ENCODE results near the gene INTS11. TPM values are rescaled to one million over a fixed set of nuclear protein-coding genes. Genes with fewer than 3 reads are reported as not detected.

The INTS11 gene
- total and polyA plus RNA-seq, 12 donors = 53.0 to 601 (median 88.8) TPM

DNA sequence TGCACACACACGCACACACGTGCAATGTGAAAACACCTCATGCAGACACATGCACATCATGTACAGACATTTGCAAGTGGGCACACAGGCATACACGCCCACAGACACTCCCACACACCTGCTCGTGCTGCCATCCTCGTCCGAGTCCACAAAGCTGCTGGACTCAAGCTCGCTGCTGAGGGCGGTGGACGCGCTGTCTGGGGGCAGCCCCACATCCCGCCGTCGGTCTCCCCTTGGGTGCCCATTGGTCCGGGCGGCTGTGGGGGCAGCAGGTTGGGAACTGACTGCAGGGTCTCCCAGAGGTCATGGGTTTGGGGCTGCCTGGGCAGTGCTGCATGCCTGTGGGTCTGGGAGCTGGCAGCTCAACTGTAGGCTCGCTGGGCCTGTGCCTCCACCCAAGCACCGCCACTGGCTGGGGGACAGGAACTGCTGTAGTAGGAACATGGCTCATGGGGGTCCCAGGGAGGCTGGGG lies 17.1 kb upstream of the INTS11 start:
- peaks cover 0 to 25% of the 10 kb centered on the region in 2 donors for H3K36me3 ChIP-seq (replicated peaks in 1 of 2)

DNA sequence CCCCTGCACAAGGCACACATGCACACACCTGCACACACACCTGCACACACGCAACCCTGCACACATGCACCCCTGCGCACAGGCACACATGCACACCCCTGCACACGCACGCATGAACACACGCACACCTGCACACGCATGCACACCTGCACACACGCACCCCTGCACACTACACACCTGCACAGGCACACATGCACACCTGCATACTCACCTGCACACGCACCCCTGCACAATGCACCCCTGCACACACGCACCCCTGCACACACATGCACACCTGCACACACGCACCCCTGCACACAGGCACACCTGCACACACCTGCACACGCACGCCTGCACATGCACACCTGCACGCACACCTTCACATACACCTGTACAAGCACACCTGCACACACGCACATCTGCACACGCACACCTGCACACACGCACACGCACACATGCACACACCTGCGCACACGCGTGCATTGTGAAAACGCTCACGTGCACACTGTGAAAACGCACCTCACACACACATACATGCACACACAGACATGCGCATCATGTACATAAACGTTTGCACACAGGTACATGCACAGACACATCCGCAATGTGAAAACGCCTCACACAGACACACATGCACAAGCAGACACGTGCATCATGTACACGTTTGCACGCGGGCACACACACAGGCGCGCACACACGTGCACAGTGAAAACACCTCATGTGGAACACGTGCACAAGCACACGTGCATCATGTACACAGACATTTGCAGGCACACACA lies 16.5 kb upstream of the INTS11 start:
- no peaks in the 10 kb centered on the region for H3K27me3 ChIP-seq
- DNase-seq = no peak
- no peaks in the 10 kb centered on the region for H3K9me3 ChIP-seq (replicated peaks in 1 of 3)
- 87 to 91% (median 89%) methylated on average over 23 to 36 of the region's 36 CpGs for WGBS, 4 donors
- TF ChIP-seq POLR2A (IDR thresholded peaks at IDR 0.05) = no peak
- TF ChIP-seq, protein P1, sequence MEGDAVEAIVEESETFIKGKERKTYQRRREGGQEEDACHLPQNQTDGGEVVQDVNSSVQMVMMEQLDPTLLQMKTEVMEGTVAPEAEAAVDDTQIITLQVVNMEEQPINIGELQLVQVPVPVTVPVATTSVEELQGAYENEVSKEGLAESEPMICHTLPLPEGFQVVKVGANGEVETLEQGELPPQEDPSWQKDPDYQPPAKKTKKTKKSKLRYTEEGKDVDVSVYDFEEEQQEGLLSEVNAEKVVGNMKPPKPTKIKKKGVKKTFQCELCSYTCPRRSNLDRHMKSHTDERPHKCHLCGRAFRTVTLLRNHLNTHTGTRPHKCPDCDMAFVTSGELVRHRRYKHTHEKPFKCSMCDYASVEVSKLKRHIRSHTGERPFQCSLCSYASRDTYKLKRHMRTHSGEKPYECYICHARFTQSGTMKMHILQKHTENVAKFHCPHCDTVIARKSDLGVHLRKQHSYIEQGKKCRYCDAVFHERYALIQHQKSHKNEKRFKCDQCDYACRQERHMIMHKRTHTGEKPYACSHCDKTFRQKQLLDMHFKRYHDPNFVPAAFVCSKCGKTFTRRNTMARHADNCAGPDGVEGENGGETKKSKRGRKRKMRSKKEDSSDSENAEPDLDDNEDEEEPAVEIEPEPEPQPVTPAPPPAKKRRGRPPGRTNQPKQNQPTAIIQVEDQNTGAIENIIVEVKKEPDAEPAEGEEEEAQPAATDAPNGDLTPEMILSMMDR (IDR thresholded peaks at IDR 0.05) = no peak
- H3K27ac ChIP-seq = no peak overlapping the region
- H3K4me1 ChIP-seq (replicated peaks in 1 of 2) = peaks cover 14 to 20% of the 10 kb centered on the region in 2 donors
- H3K4me3 ChIP-seq = no peak overlapping the region
- peaks cover 0 to 25% of the 10 kb centered on the region in 2 donors for H3K36me3 ChIP-seq (replicated peaks in 1 of 2)
- intact Hi-C loops (cut with DNase I) = no loop called here

More for the DNA sequence above, 17.1 kb upstream of the INTS11 start:
- DNase-seq = no peak
- no peak overlapping the region for H3K27ac ChIP-seq
- no peak for TF ChIP-seq POLR2A (IDR thresholded peaks at IDR 0.05)
- TF ChIP-seq, protein P1 (IDR thresholded peaks at IDR 0.05) = no peak
- no peaks in the 10 kb centered on the region for H3K9me3 ChIP-seq (replicated peaks in 1 of 3)
- intact Hi-C loops (cut with DNase I) = no loop called here
- H3K4me1 ChIP-seq (replicated peaks in 1 of 2) = peaks cover 20 to 26% of the 10 kb centered on the region in 2 donors
- 86 to 93% (median 91%) methylated on average over 7 to 17 of the region's 17 CpGs for WGBS, 4 donors
- no peaks in the 10 kb centered on the region for H3K27me3 ChIP-seq
- H3K4me3 ChIP-seq = no peak overlapping the region

DNA sequence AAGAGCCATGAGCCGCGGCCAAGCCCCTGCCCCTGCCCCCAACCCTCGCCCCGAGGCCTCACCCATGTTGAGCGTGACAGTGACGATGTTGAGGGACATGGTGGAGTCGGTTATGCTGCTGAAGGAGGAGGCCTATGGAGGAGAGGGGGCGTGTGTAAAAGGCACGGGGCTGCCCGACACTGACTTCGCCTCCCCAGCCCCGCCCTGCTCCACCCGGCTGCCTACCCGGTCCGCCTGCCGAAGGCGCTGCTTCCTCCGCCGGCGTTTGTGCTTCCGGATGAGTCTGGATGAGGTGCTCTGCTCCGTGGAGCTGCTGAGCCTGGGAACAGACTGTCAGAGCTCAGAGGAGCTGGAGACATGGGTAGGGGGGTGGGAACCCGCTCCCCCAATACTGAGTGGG lies 15.7 kb upstream of the INTS11 start:
- intact Hi-C loops (cut with DNase I) = no loop called here
- 89 to 92% (median 90%) methylated on average over 9 to 23 of the region's 23 CpGs for WGBS, 4 donors
- peaks cover 0 to 25% of the 10 kb centered on the region in 2 donors for H3K36me3 ChIP-seq (replicated peaks in 1 of 2)

DNA sequence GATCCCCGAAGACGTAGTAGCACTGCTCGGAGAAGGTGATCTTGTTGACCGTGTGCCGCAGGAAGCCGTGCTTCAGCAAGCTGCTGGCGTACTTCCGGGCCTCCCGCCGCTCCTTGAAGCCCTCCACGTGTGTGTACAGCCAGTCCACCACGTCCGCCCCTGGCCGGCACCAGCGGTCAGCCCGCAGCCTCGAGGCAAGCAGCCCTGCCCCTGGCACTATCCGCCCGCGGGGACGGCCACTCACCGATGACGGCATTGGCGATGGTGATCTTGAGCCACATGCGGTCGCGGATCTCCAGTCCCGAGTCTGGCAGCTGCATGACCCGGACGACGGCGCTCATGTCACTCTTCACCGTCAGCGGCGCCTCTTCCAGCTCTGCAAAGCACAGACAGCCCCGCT lies 13.8 kb upstream of the INTS11 start:
- H3K9me3 ChIP-seq (replicated peaks in 1 of 3) = no peaks in the 10 kb centered on the region
- no peaks in the 10 kb centered on the region for H3K4me1 ChIP-seq (replicated peaks in 1 of 2)
- intact Hi-C loops (cut with DNase I) = no loop called here
- no peak for TF ChIP-seq POLR2A (IDR thresholded peaks at IDR 0.05)
- TF ChIP-seq, protein P1 (IDR thresholded peaks at IDR 0.05) = no peak
- no peak overlapping the region for H3K27ac ChIP-seq
- WGBS, 4 donors = 91 to 96% (median 95%) methylated on average over 17 to 36 of the region's 36 CpGs
- H3K36me3 ChIP-seq (replicated peaks in 1 of 2) = peaks cover 0 to 25% of the 10 kb centered on the region in 2 donors
- DNase-seq = no peak
- H3K4me3 ChIP-seq = no peak overlapping the region
- H3K27me3 ChIP-seq = no peaks in the 10 kb centered on the region

More for the DNA sequence above, 15.7 kb upstream of the INTS11 start:
- Histone ChIP-seq H3K4me1 (replicated peaks in 1 of 2) (peaks cover 6 to 12% of the 10 kb centered on the region in 2 donors), H3K9me3 (replicated peaks in 1 of 3) (no peaks in the 10 kb centered on the region), H3K4me3 (no peak overlapping the region), H3K27me3 (no peaks in the 10 kb centered on the region), H3K27ac (no peak overlapping the region)
- no peak for TF ChIP-seq POLR2A (IDR thresholded peaks at IDR 0.05)
- TF ChIP-seq, protein P1 (IDR thresholded peaks at IDR 0.05) = no peak
- no peak for DNase-seq
